ENCODE measurements around the gene KRT27.
"Not testable (repeated sequence)": the region's sequence is repeated elsewhere in the genome, so short reads cannot be mapped to it uniquely, and the experiment has no call there.

KRT27 gene

GRCh38 chr17:40763752-40764151, 18.6 kb downstream of the KRT27 start:
- DNase-seq: no peak
- Histone ChIP-seq H3K27me3 (replicated peaks; ENCODE audit: control insufficient read depth, insufficient read depth, low read length, poor library complexity, severe bottlenecking) (no peaks in the 10 kb centered on the region), H3K9me3 (ENCODE audit: control insufficient read depth, low read length) (no peaks in the 10 kb centered on the region), H3K4me3 (ENCODE audit: insufficient read depth, low read depth, low read length, poor library complexity, severe bottlenecking) (no peak overlapping the region), H3K27ac (ENCODE audit: insufficient read depth, low read length, poor library complexity, severe bottlenecking) (no peak overlapping the region), H3K36me3 (ENCODE audit: control insufficient read depth, insufficient read depth, low read length) (no peaks in the 10 kb centered on the region), H3K4me1 (ENCODE audit: control insufficient read depth, insufficient read depth, low read length, poor library complexity, severe bottlenecking) (no peaks in the 10 kb centered on the region)

DNA sequence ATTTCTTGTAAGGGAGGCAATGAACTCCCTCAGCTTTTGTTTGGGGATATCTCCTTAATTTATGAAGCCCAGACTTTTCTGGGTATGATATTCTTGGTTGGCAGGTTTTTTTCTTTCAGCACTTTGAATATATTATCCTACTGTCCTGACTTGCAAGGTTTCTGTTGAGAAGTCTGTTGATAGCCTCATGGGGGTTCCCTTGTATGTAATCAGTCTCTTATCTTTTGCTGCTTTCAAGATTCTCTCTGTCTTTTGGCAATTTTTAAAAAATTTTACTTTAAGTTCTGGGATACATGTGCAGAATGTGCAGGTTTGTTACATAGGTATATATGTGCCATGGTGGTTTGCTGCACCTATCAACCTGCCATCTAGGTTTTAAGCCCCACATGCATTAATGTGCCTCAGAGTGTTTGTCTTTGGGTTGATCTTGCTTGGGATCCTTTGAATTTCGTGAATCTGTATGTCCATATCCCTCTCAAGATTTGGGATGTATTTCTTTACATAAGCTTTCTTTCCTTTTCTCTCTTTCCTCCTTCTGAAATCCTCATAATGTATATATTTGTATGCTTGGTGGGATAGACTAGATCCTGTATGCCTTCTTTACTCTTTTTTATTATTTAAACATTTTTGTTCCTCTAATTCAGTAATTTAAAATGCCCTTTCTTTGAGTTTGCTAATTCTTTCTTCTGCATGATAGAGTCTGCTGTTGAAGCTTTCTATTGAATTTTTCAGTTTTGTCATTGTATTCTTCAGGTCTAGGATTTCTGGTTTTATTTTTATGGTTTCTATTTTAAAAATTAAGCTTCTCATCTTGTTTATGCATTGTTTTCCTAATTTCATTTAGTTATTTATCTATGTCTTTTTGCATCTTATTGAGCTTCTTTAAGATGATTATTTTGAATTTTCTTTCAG, 22.0 kb downstream of the KRT27 start:
- DNase-seq: no peak
- Histone ChIP-seq H3K9me3 (ENCODE audit: control insufficient read depth, low read length) (no peaks in the 10 kb centered on the region), H3K4me1 (ENCODE audit: control insufficient read depth, insufficient read depth, low read length, poor library complexity, severe bottlenecking) (no peaks in the 10 kb centered on the region), H3K27me3 (replicated peaks; ENCODE audit: control insufficient read depth, insufficient read depth, low read length, poor library complexity, severe bottlenecking) (no peaks in the 10 kb centered on the region), H3K4me3 (ENCODE audit: insufficient read depth, low read depth, low read length, poor library complexity, severe bottlenecking) (no peak overlapping the region), H3K36me3 (ENCODE audit: control insufficient read depth, insufficient read depth, low read length) (no peaks in the 10 kb centered on the region), H3K27ac (ENCODE audit: insufficient read depth, low read length, poor library complexity, severe bottlenecking) (no peak overlapping the region)

- H3K4me1 ChIP-seq (ENCODE audit: control insufficient read depth, insufficient read depth, low read length, poor library complexity, severe bottlenecking): no peaks in the 10 kb centered on the region
- no peaks in the 10 kb centered on the region for H3K27me3 ChIP-seq (replicated peaks; ENCODE audit: control insufficient read depth, insufficient read depth, low read length, poor library complexity, severe bottlenecking)
- no peak for DNase-seq
- no peak within 1 kb of the TSS for H3K27ac ChIP-seq (ENCODE audit: insufficient read depth, low read length, poor library complexity, severe bottlenecking)
- H3K36me3 ChIP-seq (ENCODE audit: control insufficient read depth, insufficient read depth, low read length): no peaks in the 10 kb centered on the region
- H3K4me3 ChIP-seq (ENCODE audit: insufficient read depth, low read depth, low read length, poor library complexity, severe bottlenecking): no peak within 1 kb of the TSS
- H3K9me3 ChIP-seq (ENCODE audit: control insufficient read depth, low read length): no peaks in the 10 kb centered on the region
Measured at GRCh38 chr17:40755231-40755630, 27.1 kb downstream of the KRT27 start, which contains the start of gene KRT25. Gene KRT25 (minus strand): TSS chr17:40755331. CDS start chr17:40755271, 60 bp downstream.

- H3K9me3 ChIP-seq (ENCODE audit: control insufficient read depth, low read length): no peaks in the 10 kb centered on the region
Measured at GRCh38 chr17:40753804-40754203, 28.5 kb downstream of the KRT27 start.

GRCh38 chr17:40751065-40751464, 31.3 kb downstream of the KRT27 start:
- DNase-seq: no peak
- H3K4me3 ChIP-seq (ENCODE audit: insufficient read depth, low read depth, low read length, poor library complexity, severe bottlenecking): no peak overlapping the region
- no peak overlapping the region for H3K27ac ChIP-seq (ENCODE audit: insufficient read depth, low read length, poor library complexity, severe bottlenecking)
- H3K9me3 ChIP-seq (ENCODE audit: control insufficient read depth, low read length): no peaks in the 10 kb centered on the region
- H3K36me3 ChIP-seq (ENCODE audit: control insufficient read depth, insufficient read depth, low read length): no peaks in the 10 kb centered on the region
- H3K4me1 ChIP-seq (ENCODE audit: control insufficient read depth, insufficient read depth, low read length, poor library complexity, severe bottlenecking): no peaks in the 10 kb centered on the region
- H3K27me3 ChIP-seq (replicated peaks; ENCODE audit: control insufficient read depth, insufficient read depth, low read length, poor library complexity, severe bottlenecking): no peaks in the 10 kb centered on the region

More at GRCh38 chr17:40753804-40754203, 28.5 kb downstream of the KRT27 start:
- no peak overlapping the region for H3K4me3 ChIP-seq (ENCODE audit: insufficient read depth, low read depth, low read length, poor library complexity, severe bottlenecking)
- H3K27ac ChIP-seq (ENCODE audit: insufficient read depth, low read length, poor library complexity, severe bottlenecking): no peak overlapping the region
- H3K36me3 ChIP-seq (ENCODE audit: control insufficient read depth, insufficient read depth, low read length): no peaks in the 10 kb centered on the region
- DNase-seq: no peak
- H3K27me3 ChIP-seq (replicated peaks; ENCODE audit: control insufficient read depth, insufficient read depth, low read length, poor library complexity, severe bottlenecking): no peaks in the 10 kb centered on the region
- no peaks in the 10 kb centered on the region for H3K4me1 ChIP-seq (ENCODE audit: control insufficient read depth, insufficient read depth, low read length, poor library complexity, severe bottlenecking)

- DNase-seq: no peak
- Histone ChIP-seq H3K27ac (ENCODE audit: insufficient read depth, low read length, poor library complexity, severe bottlenecking) (no peak overlapping the region), H3K4me3 (ENCODE audit: insufficient read depth, low read depth, low read length, poor library complexity, severe bottlenecking) (no peak overlapping the region), H3K27me3 (replicated peaks; ENCODE audit: control insufficient read depth, insufficient read depth, low read length, poor library complexity, severe bottlenecking) (no peaks in the 10 kb centered on the region), H3K9me3 (ENCODE audit: control insufficient read depth, low read length) (no peaks in the 10 kb centered on the region), H3K4me1 (ENCODE audit: control insufficient read depth, insufficient read depth, low read length, poor library complexity, severe bottlenecking) (no peaks in the 10 kb centered on the region), H3K36me3 (ENCODE audit: control insufficient read depth, insufficient read depth, low read length) (no peaks in the 10 kb centered on the region)
Measured at GRCh38 chr17:40750391-40750790, 32.0 kb downstream of the KRT27 start.

GRCh38 chr17:40748666-40749065, 33.7 kb downstream of the KRT27 start:
- not testable (repeated sequence) for H3K36me3 ChIP-seq (ENCODE audit: control insufficient read depth, insufficient read depth, low read length); H3K4me3 ChIP-seq (ENCODE audit: insufficient read depth, low read depth, low read length, poor library complexity, severe bottlenecking); H3K27ac ChIP-seq (ENCODE audit: insufficient read depth, low read length, poor library complexity, severe bottlenecking); H3K27me3 ChIP-seq (replicated peaks; ENCODE audit: control insufficient read depth, insufficient read depth, low read length, poor library complexity, severe bottlenecking); H3K9me3 ChIP-seq (ENCODE audit: control insufficient read depth, low read length); DNase-seq; H3K4me1 ChIP-seq (ENCODE audit: control insufficient read depth, insufficient read depth, low read length, poor library complexity, severe bottlenecking)

DNA sequence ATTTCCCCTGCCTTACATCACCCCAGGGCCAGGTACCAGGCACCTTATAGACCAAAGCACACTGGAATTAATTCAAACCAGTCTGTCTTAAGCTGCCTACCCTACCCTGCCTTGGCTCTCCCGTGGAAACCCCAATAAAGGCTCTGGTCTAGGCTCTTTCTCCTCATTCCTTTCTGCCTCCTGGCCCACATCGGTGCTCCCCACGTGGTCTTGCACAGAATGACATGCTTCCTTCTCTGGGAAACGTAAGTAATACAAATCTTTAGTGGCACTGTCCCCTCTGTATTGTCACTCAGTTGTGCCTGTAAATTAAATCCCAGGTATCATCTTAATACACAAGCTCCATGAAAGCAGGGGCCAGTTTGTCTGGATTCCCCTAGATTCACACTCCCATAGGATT, 43.8 kb downstream of the KRT27 start:
- DNase-seq: no peak
- H3K36me3 ChIP-seq (ENCODE audit: control insufficient read depth, insufficient read depth, low read length): no peaks in the 10 kb centered on the region
- H3K27ac ChIP-seq (ENCODE audit: insufficient read depth, low read length, poor library complexity, severe bottlenecking): no peak overlapping the region
- no peaks in the 10 kb centered on the region for H3K27me3 ChIP-seq (replicated peaks; ENCODE audit: control insufficient read depth, insufficient read depth, low read length, poor library complexity, severe bottlenecking)
- no peak overlapping the region for H3K4me3 ChIP-seq (ENCODE audit: insufficient read depth, low read depth, low read length, poor library complexity, severe bottlenecking)
- no peaks in the 10 kb centered on the region for H3K4me1 ChIP-seq (ENCODE audit: control insufficient read depth, insufficient read depth, low read length, poor library complexity, severe bottlenecking)
- no peaks in the 10 kb centered on the region for H3K9me3 ChIP-seq (ENCODE audit: control insufficient read depth, low read length)

DNA sequence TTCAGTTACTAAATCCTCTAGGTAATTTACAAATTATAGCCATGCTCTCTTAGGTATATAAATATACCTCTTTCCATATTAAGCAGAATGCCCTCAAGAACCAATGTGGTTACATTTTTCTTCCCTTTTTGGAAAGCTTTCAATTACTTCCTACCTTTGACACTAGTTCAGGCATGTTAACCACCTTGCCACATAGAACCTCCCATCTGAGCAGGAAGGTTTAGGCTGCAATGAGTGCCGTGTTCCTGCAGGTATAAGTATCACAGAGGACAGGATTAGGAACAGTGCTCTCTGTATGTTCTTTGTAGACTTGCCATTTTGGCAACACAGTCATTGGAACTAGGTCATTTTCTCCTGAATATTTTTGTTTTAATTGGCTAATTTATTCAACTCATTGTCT, 47.3 kb downstream of the KRT27 start:
- no peak for DNase-seq
- Histone ChIP-seq H3K36me3 (ENCODE audit: control insufficient read depth, insufficient read depth, low read length) (no peaks in the 10 kb centered on the region), H3K4me3 (ENCODE audit: insufficient read depth, low read depth, low read length, poor library complexity, severe bottlenecking) (no peak overlapping the region), H3K27ac (ENCODE audit: insufficient read depth, low read length, poor library complexity, severe bottlenecking) (no peak overlapping the region), H3K9me3 (ENCODE audit: control insufficient read depth, low read length) (no peaks in the 10 kb centered on the region), H3K27me3 (replicated peaks; ENCODE audit: control insufficient read depth, insufficient read depth, low read length, poor library complexity, severe bottlenecking) (peaks cover 3% of the 10 kb centered on the region), H3K4me1 (ENCODE audit: control insufficient read depth, insufficient read depth, low read length, poor library complexity, severe bottlenecking) (no peaks in the 10 kb centered on the region)

- Histone ChIP-seq H3K27me3 (replicated peaks; ENCODE audit: control insufficient read depth, insufficient read depth, low read length, poor library complexity, severe bottlenecking) (peaks cover 5% of the 10 kb centered on the region), H3K36me3 (ENCODE audit: control insufficient read depth, insufficient read depth, low read length) (no peaks in the 10 kb centered on the region), H3K9me3 (ENCODE audit: control insufficient read depth, low read length) (no peaks in the 10 kb centered on the region), H3K4me3 (ENCODE audit: insufficient read depth, low read depth, low read length, poor library complexity, severe bottlenecking) (no peak overlapping the region), H3K4me1 (ENCODE audit: control insufficient read depth, insufficient read depth, low read length, poor library complexity, severe bottlenecking) (no peaks in the 10 kb centered on the region), H3K27ac (ENCODE audit: insufficient read depth, low read length, poor library complexity, severe bottlenecking) (no peak overlapping the region)
- no peak for DNase-seq
Measured at GRCh38 chr17:40734018-40734417, 48.3 kb downstream of the KRT27 start.
